ENCODE data around the gene SEMA4B. TPM values are rescaled to one million over a fixed set of nuclear protein-coding genes. Genes with fewer than 3 reads are reported as not detected.
A peak's percentile ranks its signal among the peaks of the same experiment; 100 is the strongest.

Gene SEMA4B
- total and polyA plus RNA-seq, 2 experiments from 2014 or later, result 3.6 to 4.5 TPM

- Histone ChIP-seq H3K27me3 (replicated peaks; ENCODE audit: insufficient read depth) (no peaks in the 10 kb centered on the region), H3K79me2 (ENCODE audit: insufficient read depth) (peaks cover 22% of the 10 kb centered on the region), H4K20me1 (ENCODE audit: insufficient read depth) (no peaks in the 10 kb centered on the region), H2AFZ (peak overlapping the region; percentile 79), H3K36me3 (ENCODE audit: low read depth) (no peaks in the 10 kb centered on the region), H3K4me2 (ENCODE audit: unreplicated experiment) (peak overlapping the region; percentile 91), H3F3A (ENCODE audit: insufficient read depth) (no peaks in the 10 kb centered on the region), H3K27ac (peak overlapping the region; percentile 82), H3K9me3 (ENCODE audit: low read depth) (no peaks in the 10 kb centered on the region), H3K9me2 (ENCODE audit: insufficient read depth) (no peaks in the 10 kb centered on the region), H3K4me3 (peak overlapping the region; percentile 90), H3K4me1 (ENCODE audit: insufficient read depth) (0 out of 2 replicates have a peak, but pooled peaks cover 8% of the 10 kb centered on the region), H3K9ac (peak overlapping the region; percentile 93)
- TF ChIP-seq EZH2phosphoT487 (IDR thresholded peaks at IDR 0.05; ENCODE audit: insufficient read depth, low read depth) (no peak), EZH2 (IDR thresholded peaks at IDR 0.05; ENCODE audit: insufficient read depth, poor library complexity, severe bottlenecking) (no peak)
- DNase-seq, result peak; percentile 59
- in situ Hi-C loops (cut with MboI), result no loop called here
- 3 to 7% methylated on average over 9 of the region's 9 CpGs for WGBS, 2 experiments (ENCODE audit: low coverage in 1 of 2, low lambda C conversion rate in 2 of 2, missing lambda C conversion rate in 2 of 2)
Observed at GRCh38 chr15:90232941-90233386, 31.8 kb downstream of the SEMA4B start.

DNA sequence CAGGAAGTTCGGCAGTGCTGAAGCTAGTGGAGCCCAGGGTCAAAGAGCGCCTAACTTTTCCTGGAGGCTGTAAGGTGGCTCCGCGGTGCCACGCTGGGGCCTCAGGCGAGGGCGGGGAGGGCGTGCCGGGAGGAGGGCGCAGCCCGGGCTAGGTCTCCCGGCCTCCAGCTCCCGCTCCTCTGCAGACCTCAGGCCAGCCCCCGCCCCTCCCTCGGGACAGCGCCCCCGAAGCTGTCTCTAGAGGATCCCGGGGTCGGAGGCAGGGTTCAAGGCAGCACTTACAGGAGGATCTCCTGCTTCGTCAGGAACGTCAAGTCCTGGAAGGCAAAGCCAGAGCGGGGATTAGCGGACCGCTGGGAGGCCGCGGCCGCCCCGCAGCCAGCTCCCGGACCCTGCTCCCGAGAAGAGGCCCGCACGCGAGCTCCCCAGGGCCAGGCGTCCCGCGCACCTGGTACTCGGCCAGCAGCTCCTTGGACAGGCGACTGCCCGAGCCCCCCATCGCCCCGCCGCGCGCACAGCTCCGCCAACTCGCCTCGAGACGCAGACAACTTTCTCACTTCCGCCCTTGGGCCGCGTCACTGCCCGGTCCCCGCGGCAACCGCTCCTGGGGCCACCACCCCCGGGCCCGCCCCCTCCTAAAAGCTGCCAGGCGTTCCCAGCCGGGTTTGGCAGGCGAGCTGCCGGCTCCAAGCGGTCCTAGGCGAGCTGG lies 32.4 kb downstream of the SEMA4B start, which contains the start of gene CIB1:
TSS of gene CIB1 (minus strand) at position 555 of the 709 bp plus-strand sequence. CDS start at position 499, 56 bp downstream.
- H3K9ac ChIP-seq, result peak within 1 kb of the TSS; percentile 93
- H3K9me3 ChIP-seq (ENCODE audit: low read depth), result no peaks in the 10 kb centered on the region
- peak within 1 kb of the TSS; percentile 82 for H3K27ac ChIP-seq
- H3K36me3 ChIP-seq (ENCODE audit: low read depth), result no peaks in the 10 kb centered on the region
- H3K27me3 ChIP-seq (replicated peaks; ENCODE audit: insufficient read depth), result no peaks in the 10 kb centered on the region
- H3F3A ChIP-seq (ENCODE audit: insufficient read depth), result no peaks in the 10 kb centered on the region
- peaks cover 22% of the 10 kb centered on the region for H3K79me2 ChIP-seq (ENCODE audit: insufficient read depth)
- H3K4me1 ChIP-seq (ENCODE audit: insufficient read depth), result 0 out of 2 replicates have a peak, but pooled peaks cover 8% of the 10 kb centered on the region
- peak; percentile 99 for DNase-seq
- 1% methylated on average over 42 to 51 of the region's 63 CpGs for WGBS, 2 experiments (ENCODE audit: low coverage in 1 of 2, low lambda C conversion rate in 2 of 2, missing lambda C conversion rate in 2 of 2)
- no peaks in the 10 kb centered on the region for H4K20me1 ChIP-seq (ENCODE audit: insufficient read depth)
- no peak for TF ChIP-seq EZH2phosphoT487 (IDR thresholded peaks at IDR 0.05; ENCODE audit: insufficient read depth, low read depth)
- TF ChIP-seq EZH2 (IDR thresholded peaks at IDR 0.05; ENCODE audit: insufficient read depth, poor library complexity, severe bottlenecking), result no peak
- H3K4me2 ChIP-seq (ENCODE audit: unreplicated experiment), result peak within 1 kb of the TSS; percentile 93
- peak within 1 kb of the TSS; percentile 92 for H2AFZ ChIP-seq
- in situ Hi-C loops (cut with MboI), result no loop called here
- H3K4me3 ChIP-seq, result peak within 1 kb of the TSS; percentile 90
- H3K9me2 ChIP-seq (ENCODE audit: insufficient read depth), result no peaks in the 10 kb centered on the region

GRCh38 chr15:90234096-90234988 lies 33.2 kb downstream of the SEMA4B start, which contains the start of gene GDPGP1:
TSS of gene GDPGP1 (plus strand) at chr15:90234209. CDS start at chr15:90240909, 6,700 bp downstream.
- Histone ChIP-seq H3K36me3 (ENCODE audit: low read depth) (no peaks in the 10 kb centered on the region), H3K79me2 (ENCODE audit: insufficient read depth) (peaks cover 22% of the 10 kb centered on the region), H3K4me2 (ENCODE audit: unreplicated experiment) (peak within 1 kb of the TSS; percentile 93), H2AFZ (peak within 1 kb of the TSS; percentile 92), H4K20me1 (ENCODE audit: insufficient read depth) (no peaks in the 10 kb centered on the region), H3K9me2 (ENCODE audit: insufficient read depth) (no peaks in the 10 kb centered on the region), H3K27me3 (replicated peaks; ENCODE audit: insufficient read depth) (no peaks in the 10 kb centered on the region), H3K9ac (peak within 1 kb of the TSS; percentile 93), H3K4me3 (peak within 1 kb of the TSS; percentile 90), H3K4me1 (ENCODE audit: insufficient read depth) (0 out of 2 replicates have a peak, but pooled peaks cover 8% of the 10 kb centered on the region), H3F3A (ENCODE audit: insufficient read depth) (no peaks in the 10 kb centered on the region), H3K9me3 (ENCODE audit: low read depth) (no peaks in the 10 kb centered on the region), H3K27ac (peak within 1 kb of the TSS; percentile 82)
- in situ Hi-C loops (cut with MboI), result no loop called here
- peak; percentile 39 for DNase-seq
- WGBS, 2 experiments (ENCODE audit: low coverage in 1 of 2, low lambda C conversion rate in 2 of 2, missing lambda C conversion rate in 2 of 2), result 10 to 18% methylated on average over 21 to 49 of the region's 49 CpGs
- TF ChIP-seq EZH2phosphoT487 (IDR thresholded peaks at IDR 0.05; ENCODE audit: insufficient read depth, low read depth), result no peak
- TF ChIP-seq EZH2 (IDR thresholded peaks at IDR 0.05; ENCODE audit: insufficient read depth, poor library complexity, severe bottlenecking), result no peak

DNA sequence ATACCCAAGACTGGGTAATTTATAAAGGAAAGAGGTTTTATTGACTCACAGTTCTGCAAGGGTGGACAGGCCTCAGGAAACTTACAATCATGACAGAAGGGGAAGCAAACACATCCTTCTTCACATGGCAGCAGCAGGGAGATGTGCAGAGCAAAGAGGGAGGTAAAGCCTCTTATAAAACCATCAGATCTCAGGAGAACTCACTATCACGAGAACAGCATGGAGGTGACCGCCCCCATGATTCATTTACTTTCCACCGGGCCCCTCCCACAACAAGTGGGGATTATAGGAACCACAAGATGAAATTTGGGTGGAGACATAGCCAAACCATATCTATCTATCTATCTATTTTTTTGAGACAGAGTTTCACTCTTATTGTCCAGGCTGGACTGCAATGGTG lies 38.2 kb downstream of the SEMA4B start:
- H3K9ac ChIP-seq, result no peak overlapping the region
- in situ Hi-C loops (cut with MboI), result no loop called here
- H3K36me3 ChIP-seq (ENCODE audit: low read depth), result no peaks in the 10 kb centered on the region
- WGBS, 2 experiments (ENCODE audit: low coverage in 1 of 2, low lambda C conversion rate in 2 of 2, missing lambda C conversion rate in 2 of 2), result 66 to 70% methylated on average over 3 of the region's 3 CpGs
- DNase-seq, result no peak
- no peaks in the 10 kb centered on the region for H3K9me2 ChIP-seq (ENCODE audit: insufficient read depth)
- TF ChIP-seq EZH2phosphoT487 (IDR thresholded peaks at IDR 0.05; ENCODE audit: insufficient read depth, low read depth) (no peak), EZH2 (IDR thresholded peaks at IDR 0.05; ENCODE audit: insufficient read depth, poor library complexity, severe bottlenecking) (no peak)
- no peaks in the 10 kb centered on the region for H3K27me3 ChIP-seq (replicated peaks; ENCODE audit: insufficient read depth)
- H3F3A ChIP-seq (ENCODE audit: insufficient read depth), result no peaks in the 10 kb centered on the region
- no peak overlapping the region for H3K4me2 ChIP-seq (ENCODE audit: unreplicated experiment)
- H3K9me3 ChIP-seq (ENCODE audit: low read depth), result no peaks in the 10 kb centered on the region
- no peak overlapping the region for H3K27ac ChIP-seq
- no peak overlapping the region for H3K4me3 ChIP-seq
- no peaks in the 10 kb centered on the region for H3K4me1 ChIP-seq (ENCODE audit: insufficient read depth)
- no peaks in the 10 kb centered on the region for H3K79me2 ChIP-seq (ENCODE audit: insufficient read depth)
- no peaks in the 10 kb centered on the region for H4K20me1 ChIP-seq (ENCODE audit: insufficient read depth)
- no peak overlapping the region for H2AFZ ChIP-seq

All from GM23248 (cell line).